NOMO-1 (cell line): ENCODE data around the gene ATRNL1.

Experiments
- DNase-seq, 2 experiments: peaks; one replicate each; lab custom pipeline; 2025; ENCODE audit not compliant: unreplicated experiment in 2 of 2; lab: John Stamatoyannopoulos, UW

The ATRNL1 gene, protein sequence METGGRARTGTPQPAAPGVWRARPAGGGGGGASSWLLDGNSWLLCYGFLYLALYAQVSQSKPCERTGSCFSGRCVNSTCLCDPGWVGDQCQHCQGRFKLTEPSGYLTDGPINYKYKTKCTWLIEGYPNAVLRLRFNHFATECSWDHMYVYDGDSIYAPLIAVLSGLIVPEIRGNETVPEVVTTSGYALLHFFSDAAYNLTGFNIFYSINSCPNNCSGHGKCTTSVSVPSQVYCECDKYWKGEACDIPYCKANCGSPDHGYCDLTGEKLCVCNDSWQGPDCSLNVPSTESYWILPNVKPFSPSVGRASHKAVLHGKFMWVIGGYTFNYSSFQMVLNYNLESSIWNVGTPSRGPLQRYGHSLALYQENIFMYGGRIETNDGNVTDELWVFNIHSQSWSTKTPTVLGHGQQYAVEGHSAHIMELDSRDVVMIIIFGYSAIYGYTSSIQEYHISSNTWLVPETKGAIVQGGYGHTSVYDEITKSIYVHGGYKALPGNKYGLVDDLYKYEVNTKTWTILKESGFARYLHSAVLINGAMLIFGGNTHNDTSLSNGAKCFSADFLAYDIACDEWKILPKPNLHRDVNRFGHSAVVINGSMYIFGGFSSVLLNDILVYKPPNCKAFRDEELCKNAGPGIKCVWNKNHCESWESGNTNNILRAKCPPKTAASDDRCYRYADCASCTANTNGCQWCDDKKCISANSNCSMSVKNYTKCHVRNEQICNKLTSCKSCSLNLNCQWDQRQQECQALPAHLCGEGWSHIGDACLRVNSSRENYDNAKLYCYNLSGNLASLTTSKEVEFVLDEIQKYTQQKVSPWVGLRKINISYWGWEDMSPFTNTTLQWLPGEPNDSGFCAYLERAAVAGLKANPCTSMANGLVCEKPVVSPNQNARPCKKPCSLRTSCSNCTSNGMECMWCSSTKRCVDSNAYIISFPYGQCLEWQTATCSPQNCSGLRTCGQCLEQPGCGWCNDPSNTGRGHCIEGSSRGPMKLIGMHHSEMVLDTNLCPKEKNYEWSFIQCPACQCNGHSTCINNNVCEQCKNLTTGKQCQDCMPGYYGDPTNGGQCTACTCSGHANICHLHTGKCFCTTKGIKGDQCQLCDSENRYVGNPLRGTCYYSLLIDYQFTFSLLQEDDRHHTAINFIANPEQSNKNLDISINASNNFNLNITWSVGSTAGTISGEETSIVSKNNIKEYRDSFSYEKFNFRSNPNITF (N-terminal part only)

DNA sequence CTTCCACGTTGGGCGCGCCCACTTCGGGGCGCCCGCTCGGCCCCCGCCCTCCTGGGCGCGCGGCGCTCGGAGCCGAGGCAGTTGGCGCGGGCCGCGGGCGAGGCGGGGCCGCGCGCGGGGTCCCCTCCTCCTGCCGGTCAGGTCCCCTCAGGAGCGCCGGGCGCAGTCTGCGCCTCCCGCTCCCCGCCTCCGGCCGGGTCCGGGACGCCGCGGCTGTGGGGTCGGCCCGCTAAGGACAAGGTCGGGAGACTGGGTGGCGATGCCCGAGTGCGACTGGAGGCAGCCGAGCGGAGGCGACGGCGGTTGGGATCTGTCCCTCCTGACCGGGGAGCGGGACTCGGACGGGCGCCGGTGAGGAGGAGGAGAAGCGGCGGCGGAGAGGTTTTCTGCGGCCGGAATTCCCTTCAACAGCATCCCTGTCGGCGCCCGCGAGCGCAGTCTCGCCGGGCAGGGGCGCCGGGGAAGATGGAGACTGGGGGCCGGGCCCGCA lies at the start of gene ATRNL1:
TSS of gene ATRNL1 (plus strand) at position 80 of the 490 bp plus-strand sequence. CDS start at position 466, 386 bp downstream.
- peak in 1 of 2 experiments; percentile 0 for DNase-seq

DNA sequence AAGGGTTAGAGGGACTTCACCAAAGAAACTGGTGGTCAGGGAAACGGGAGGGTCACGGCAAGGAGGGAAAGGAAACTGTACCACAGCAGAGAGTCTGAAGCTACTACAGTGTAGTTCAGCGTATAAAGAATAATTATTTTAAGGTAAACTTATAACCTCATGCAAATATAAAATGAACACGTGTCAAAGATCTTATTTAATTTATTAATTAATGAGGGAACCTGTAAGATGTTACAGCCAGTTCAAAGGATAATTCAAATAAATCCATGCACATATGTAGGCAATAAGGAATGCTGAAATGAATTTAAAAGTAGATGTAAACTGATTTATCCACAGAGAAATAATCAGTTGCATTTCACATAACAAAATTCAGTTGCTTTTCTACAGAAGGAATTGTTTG lies 49.4 kb upstream of the ATRNL1 start:
- no peak for DNase-seq

DNA sequence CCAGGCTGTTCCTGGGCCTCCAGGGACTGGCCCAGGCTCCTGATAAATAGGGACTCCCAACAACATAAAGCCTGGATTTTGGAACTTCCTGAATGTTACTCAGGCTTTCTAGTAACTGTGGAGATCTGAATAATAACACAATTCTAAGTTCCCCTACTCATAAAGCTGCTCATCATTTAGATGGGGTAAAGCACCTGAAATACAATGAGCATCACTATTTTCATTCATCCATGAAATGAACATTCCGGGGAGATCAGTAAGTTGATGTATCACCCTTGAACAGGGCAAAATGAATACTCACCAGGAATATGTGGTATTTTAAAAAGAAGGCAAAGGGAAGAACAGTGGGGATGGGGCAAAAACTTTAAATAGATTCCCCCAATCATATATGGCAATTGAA lies 48.3 kb upstream of the ATRNL1 start:
- DNase-seq, result no peak

DNA sequence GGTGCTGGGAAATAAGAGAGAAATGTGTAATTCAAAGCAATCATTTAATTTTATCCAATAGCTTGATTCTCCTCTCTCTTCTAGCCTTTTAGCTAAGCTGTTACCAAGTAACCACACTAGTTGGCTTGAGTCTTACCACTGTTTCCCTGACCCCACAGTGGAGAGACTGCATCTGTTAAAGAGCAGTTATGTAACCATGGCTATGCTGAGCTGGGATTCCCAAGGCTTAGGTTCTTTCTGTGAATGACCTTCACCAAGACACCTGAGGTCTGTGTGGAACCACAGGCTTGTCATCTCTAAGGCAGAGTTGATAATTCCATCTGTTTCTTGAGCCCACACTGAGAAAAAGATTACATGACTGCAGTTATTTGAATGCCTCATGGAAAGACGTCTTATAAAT lies 47.7 kb upstream of the ATRNL1 start:
- no peak for DNase-seq

DNA sequence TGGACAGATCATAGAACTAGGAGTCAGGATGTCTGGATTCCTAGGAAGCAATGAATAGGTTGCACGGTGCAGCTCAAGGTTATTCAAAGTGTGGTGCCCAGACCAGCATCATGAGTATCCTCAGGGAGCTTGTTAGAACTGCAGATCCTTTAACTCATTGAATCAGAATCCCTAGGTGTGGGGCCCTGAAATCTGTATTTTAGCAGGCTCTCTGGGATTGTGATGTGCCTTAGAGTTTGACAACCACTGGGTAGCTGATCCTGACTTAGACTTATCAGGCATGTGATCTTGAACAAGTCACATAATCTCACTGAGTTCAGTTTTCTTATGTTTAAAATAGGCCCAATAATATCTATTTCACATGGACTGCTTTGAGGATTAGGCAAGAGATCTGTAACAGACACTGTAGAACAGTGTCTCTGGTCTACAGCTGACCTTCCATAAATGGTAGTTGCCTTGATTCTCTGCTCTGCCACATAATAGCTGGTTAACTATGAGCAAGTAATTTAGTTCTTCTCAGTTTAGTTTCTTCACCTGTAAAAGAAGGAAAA lies 46.4 kb upstream of the ATRNL1 start:
- no peak for DNase-seq

DNA sequence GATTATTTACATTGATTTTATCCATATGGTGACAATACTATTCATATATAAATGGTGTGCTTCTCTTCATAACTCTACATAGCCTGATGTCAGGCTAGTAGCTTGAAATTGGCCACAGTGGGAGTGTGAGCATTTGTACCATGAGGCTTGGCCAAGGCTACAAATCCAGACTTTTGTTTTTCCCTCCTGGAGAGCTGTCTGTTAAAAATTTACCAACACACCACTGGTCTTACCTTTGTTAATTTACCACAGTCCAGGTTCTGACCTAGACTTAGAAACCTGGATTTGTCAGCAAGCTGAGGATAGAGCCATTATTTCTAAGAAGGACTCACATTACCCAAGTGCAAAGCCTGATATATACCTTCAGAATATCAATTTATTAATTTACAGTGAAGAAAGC lies 45.5 kb upstream of the ATRNL1 start:
- DNase-seq, result no peak

DNA sequence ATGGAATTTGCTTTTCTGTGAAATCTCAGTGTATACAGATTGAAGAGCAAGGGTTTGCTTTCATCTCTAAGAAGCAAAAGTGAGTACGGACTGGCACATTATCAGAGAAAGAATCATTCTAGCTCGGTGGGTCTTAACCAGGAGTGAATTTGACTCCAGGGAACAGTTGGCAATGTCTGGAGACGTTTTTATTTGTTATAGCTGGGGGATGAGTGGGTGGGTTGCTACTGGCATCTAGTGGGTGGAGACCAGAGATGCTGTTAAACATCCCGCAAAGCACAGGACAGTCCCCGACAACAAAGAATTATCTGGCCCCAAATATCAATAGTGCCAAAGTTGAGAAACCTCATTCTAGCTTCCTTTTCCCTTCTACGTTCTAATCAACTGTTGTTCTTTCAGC lies 43.8 kb upstream of the ATRNL1 start:
- DNase-seq, result no peak

DNA sequence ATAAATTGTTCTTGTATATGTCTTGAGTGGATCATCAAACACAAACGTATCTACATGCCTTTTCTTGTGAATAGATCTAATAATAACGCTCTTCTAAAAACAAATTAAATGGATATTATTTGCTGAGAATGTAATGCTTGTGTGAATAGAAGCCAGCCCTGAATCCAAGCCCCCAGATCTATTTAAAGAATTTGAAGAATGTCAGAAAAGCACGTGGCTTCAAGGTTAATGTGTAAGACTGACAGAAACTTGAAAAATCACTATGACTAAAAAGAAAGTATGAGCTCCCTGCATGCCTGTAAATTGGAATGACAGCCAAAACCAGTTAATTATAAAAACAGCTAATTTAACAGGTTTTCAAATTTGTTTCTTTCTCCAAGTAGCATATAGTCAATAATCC lies 43.2 kb upstream of the ATRNL1 start:
- DNase-seq, result no peak

DNA sequence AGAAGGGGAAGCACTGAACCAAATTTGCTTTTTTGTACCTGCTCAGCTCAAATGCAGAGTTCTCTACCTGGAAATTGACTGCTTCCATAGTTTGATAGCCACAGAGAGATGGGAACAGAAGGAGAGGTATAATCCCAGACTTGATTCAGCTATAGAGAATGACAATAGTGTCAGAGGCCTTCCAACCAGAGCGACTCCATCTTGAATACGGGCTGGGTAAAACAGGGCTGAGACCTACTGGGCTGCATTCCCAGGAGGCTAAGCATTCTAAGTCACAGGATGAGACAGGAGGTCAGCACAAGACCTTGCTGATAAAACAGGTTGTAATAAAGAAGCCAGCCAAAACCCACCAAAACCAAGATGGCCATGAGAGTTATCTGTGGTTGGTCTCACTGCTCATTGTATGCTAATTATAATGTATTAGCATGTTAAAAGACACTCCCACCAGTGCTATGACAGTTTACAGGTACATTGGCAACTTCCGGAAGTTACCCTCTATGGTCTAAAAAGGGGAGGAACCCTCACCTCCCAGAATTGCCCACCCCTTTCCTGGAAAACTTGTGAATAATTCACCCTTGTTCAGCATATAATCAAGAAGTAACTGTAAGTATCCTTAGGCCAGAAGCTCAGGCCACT lies 42.7 kb upstream of the ATRNL1 start:
- DNase-seq, result no peak

DNA sequence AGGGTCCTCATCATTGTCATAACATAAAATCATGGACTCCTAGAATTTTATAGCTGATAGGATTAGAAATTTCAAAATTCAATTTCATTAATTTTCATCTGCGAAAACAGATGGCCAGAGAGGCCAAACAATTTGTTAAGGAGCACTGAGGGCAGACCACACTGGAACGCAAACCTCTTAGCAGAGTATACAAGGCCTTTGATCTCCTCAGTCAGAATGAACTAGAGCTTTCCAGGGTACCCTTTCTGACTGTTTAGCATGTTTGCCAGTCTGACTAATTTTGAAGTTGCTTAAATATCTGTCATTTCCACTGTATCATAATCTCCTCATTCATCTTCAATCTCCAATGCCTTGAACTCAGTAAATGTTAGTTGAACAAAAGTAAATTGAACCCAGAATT lies 41.9 kb upstream of the ATRNL1 start:
- DNase-seq, result no peak

DNA sequence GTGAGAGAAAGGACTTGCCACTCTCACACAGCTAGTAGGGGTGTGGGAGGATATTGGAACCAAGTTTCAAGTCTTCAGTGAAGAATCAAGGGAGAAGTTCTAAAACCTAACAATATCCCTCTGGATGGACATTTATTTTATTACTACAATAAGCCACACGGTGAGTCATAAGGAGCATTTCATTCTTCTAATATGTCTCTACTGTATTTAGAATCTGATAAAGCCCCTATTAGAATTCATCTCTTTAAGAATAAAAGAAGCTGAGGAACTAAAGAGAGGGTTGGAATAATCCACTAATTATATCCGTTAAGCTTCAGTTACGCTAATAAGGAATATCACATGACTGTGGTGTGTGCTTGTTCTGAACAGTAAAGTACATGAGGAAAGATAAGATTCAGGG lies 40.9 kb upstream of the ATRNL1 start:
- DNase-seq, result no peak

DNA sequence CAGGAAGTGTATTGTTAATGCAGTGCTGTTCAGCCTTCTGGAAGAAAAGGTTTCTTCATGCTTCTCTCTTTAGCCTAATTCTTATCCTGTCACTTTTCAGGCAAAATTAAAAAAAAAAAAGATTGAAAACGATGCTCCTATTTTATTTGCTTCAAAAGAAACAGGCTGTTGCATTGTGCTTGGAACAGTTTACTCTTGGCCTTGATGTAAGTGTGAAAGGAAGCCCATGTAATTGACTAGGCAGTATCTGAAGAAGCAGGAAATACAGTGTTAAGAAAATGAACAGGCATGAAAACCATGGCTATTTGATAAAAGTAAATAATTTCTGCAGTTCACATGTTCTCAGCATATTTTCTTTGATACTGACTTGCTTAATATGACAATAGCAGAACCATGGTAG lies 40.4 kb upstream of the ATRNL1 start:
- no peak for DNase-seq

DNA sequence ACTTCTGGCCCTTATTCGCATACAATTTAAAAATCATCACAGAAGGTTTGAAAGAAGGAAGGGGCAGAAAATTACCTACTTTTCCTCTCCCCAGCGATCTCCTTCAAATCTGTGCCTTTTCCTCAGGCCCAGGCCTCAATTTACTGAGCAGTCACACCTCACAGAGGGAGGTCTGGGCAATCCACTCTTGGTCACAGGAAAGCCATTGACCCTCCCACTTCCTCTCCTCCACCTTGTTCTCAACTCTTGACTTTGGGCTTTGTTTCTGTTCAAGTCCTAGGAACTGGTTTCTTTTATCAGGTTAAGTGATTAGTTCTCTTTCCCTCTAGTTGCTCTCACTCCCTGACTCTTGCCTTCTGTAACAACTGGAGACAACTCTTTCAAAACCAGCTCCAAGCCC lies 37.0 kb upstream of the ATRNL1 start:
- no peak for DNase-seq

DNA sequence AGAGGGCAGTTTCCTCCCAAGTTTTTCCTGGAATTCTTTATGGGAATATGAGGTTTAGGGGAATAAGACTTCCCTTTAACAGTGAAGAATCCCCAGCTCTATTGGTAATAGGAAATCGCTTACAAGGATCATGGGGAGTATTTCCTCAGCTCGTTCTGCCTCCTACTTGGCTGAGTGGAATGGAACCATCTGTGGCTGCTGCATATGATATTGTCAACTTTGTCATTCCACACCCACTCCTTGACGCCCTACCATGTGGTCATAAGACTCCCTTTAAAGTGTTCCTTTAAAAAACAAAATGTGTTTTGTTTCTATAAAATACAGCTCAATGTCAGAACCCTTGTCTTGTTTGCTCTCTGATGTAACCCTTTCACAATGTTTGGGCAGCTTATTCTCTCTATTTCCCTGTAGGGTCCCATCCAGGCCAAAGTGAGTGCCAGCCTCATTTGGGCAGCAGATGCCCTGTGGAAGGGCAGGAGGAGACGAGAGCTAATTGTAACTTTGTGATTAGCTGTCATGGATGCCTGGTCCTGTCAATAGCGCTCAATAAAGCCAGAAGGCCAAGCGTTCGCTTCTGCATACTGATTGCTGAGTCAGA lies 33.8 kb upstream of the ATRNL1 start:
- no peak for DNase-seq

DNA sequence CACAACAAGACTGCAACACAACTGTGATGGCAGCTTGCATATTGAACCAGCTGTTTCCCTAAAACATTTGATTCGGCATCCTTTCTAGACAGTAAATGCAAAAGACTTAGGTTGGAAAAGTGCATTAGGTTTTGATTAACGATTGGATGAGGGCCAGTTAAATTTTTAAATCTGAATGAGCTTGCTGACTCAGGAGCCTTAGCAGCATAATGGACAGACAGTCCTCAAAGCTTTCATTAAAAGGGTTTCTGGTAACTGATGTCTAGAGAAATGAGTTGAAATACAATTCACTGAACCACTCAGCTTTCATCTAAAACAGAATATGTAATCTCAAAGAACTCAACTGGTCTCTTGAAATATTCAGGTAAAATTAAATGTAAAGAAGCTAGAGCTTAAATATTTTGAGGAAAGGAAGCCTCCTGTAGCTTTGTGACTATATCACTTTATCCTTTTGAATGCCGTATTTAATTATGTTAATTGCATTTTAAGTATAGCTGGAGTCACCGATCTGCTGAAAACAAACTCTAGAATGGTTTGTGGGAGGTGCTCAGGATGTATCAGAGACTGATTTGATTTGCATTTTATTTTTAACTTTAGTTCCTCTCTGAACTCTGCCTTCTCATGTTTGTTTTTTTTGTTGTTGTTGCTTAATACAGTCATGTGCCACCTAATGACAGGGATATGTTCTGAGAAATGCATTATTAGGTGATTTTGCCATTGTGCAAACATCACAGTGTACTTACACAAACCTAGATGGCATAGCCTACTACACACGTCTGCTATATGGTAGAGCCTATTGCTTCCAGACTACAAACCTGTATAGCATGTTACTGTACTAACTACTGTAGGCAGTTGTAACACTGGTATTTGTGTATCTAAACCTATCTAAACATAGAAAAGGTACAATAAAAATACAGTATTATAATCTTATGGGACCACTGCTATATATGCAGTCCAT lies 29.2 kb upstream of the ATRNL1 start:
- DNase-seq, result no peak

DNA sequence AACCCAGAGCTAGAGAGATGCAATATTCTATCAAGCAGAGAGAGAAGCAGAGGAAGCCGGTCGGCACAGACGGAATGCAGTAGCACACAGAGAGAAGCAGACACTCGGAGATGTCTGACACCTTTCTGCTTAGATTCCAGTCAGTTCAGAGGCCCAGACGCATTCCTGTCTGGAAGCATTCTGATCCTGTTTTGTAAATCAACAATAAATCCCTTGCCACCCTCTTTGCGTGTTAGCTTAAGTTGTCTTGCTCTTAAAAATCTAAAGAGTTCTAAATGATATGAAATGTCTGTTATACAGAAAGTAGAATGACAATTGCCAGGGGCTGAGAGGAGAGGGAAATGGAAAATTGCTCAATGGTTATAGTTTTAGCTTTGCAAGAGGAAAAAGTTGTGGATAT lies 27.4 kb upstream of the ATRNL1 start:
- no peak for DNase-seq

DNA sequence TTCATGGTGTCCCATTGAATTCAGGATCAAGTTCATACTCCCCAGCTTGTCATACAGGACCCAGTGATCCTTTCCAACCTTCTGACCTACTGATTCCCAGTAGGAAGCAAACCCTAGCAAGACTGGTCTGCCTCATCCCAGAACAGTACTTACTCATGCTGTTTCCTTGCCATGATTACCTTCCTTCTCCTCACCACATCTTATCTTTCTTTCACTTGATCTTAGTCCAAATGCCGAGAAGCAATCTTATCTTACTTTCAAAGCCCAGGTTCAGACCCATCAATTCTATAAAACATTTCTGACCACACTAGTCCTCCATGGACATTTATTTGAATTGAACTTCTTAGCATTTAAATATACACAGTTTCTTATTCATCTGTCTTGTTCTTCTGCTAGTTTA lies 26.6 kb upstream of the ATRNL1 start:
- no peak for DNase-seq

DNA sequence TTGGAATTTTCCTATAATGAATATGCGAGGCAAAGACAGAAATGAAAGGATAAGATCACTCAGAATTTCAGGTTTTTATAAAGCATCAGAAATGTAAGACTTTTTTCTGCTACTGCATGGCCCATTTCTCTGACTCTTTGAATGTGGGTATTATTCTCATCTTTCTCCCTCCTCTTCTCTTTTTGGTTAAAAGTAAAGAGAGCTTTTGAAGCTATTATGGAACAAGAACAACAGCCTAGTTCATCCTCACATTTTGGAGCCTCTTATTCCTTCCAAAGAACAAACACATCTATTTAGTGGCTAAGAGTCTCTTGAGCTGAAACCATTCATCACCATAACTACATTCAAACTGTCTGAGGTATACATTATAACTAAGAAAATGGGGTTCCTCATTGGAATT lies 19.4 kb upstream of the ATRNL1 start:
- DNase-seq, result no peak

DNA sequence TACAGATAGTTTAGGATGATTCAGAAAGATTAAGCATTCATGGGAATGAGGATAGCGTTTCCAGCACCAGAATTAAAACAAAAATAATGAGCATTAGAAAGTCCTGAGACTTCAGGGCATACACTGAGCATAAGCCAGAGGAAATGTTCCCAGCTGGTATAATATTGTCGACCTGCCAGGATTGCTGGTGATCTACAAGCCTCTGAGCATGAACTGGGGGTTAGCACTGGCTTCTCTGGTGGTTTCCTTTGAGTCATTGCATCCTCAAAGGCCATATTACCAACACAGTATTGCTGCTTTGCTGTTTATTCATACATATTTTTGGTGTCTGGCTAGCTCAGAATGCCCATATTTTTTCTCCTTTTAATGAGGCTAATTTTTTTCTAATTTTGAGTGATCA lies 10.7 kb upstream of the ATRNL1 start:
- no peak for DNase-seq
